Hematopoietic multipotent progenitor cell (in vitro differentiated cells): ENCODE results near the gene FN3K. TPM values are rescaled to one million over a fixed set of nuclear protein-coding genes. Genes with fewer than 3 reads are reported as not detected.
"Not testable (repeated sequence)": the region's sequence is repeated elsewhere in the genome, so short reads cannot be mapped to it uniquely, and the experiment has no call there.

ENCODE experiments used
- DNase-seq, 3 donors: peaks; one replicate each; pipeline ENCODE4 v3.0.0-alpha.2; 2011 to 2015; ENCODE audit warnings: low read depth in 2 of 3, low spot score in 2 of 3
- total RNA-seq: library from RNA; depleted of rRNA; stranded (reverse); fragments of >200 nt; gene quantifications from one replicate; pipeline ENCODE4 v1.2.3, GENCODE V29; 2012

Gene FN3K
- total RNA-seq, 1 donor = 2.7 TPM

DNA sequence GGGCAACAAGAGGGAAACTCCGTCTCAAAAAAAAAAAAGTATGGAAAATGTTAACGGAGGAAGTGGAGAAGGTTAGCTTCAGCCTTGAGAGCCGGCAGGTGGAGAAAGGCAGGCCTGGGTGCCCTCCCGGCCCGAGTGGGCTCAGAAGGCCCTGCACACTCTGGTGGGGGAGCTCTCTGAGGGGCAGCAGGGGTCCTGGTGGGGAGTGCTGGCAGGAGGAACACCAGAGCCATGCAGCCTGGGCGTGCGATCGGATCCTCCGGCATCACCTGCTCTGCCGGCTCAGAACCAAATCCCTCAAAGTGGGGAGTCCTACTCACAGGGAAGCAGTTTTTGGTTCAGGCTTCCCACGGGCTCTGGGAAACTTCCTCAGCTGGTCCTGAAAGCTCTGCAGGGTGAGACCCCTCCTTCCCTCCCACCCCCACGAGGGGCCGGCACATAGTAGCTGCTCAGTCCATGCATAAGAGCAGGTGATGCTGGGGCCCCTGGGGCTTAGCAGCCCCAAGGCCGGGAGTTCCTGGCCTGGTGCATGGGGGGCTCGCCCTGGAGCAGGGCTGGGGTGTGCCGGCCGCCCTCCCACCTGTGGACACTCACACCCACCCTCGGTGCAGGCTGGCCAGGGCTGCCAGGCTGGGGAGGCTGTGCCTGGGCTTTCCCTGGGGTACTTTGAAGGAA, 1.2 kb downstream of the FN3K start:
- no peak for DNase-seq

- DNase-seq = no peak
Measured at GRCh38 chr17:82737967-82738877, 2.8 kb downstream of the FN3K start.

DNA sequence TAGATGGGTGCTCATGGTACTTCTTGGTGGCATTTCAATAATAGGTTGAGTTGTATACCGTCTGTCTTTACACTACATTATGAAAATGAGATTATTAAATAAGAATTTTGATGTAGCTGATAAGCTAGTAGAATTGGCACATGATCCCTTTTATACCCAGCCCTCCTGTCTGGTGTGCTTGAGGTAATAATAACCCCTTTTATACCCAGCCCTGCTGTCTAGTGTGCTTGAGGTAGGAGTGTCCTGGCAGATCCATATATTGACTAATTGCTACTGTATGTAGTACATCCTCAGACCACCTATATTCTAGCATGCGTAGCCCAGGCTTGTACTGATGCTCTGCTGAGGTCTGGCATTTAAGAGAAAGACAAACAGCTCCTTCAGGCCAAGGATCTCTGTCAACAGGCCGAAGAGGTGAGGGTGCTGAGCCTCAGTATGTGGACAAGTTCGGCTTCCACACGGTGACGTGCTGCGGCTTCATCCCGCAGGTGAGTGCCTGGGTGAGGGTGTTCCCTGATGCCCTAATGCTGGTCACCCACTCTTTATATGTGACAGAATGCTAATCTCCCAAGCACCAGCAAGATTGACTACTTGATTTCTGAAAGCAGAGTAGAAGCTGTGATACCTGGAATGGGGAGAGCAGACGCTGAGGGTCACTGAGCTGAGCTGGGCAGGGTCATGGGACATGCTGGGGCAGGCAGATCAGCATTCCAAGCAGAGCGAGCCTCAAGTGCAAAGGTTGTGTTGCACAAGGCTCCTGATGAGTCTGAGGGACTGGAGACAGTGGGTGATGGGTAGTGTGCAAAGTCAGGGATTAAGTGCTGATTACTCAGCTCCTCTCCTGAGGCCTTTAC, 5.7 kb downstream of the FN3K start:
- peak in 1 of 3 donors; percentile 51 for DNase-seq

DNA sequence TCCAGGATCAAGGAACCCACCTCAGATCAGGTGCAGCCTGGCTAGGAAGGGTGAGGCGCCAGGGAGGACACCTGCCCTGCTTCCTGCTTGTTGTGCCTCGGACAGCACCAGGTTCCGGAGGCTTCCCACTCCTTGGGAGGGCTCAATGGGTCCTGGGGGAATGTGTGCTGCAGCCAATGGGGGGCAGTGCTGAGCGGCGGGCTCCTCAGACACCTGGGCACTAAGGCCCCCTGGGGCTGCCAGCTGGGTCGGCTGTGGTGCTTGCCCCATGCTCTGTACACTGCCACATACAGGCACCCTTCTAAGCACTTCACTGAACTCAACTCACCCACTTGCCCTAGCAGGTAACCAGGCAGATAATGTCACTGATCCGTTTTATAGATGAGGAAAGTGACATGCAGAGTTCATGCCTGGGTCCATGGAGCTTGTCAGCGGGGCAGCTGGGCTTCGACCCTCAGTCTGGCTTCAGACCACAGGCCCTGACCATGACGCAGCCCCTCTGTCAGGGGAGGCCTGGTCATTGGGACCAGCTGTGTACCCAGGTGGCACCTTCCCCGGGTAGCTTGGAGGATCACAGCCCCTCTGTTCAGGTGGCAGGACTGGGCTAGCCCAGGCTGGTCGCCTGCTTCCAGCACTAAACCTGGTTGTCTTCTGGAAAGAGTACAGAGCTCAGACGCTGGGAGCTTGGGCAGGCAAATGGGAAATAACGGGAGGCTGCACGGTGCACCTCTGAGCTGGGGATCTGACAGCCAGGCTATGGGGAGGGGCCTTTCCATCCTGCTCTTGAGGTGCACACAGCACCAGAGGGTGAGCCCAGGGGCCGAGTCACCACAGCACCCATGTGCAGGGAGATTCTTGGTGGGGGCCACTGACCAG, 8.2 kb downstream of the FN3K start:
- no peak for DNase-seq

DNA sequence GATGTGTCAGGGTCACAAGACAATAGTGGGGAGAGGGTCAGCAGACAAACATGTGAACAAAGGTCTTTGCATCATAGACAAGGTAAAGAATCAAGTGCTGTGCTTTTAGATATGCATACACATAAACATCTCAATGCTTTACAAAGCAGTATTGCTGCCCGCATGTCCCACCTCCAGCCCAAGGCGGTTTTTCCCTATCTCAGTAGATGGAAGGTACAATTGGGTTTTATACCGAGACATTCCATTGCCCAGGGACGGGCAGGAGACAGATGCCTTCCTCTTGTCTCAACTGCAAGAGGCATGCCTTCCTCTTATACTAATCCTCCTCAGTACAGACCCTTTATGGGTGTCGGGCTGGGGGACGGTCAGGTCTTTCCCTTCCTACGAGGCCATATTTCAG, 9.3 kb downstream of the FN3K start:
- DNase-seq = not testable (repeated sequence)

GRCh38 chr17:82745524-82745923, 10.1 kb downstream of the FN3K start:
- no peak for DNase-seq

DNA sequence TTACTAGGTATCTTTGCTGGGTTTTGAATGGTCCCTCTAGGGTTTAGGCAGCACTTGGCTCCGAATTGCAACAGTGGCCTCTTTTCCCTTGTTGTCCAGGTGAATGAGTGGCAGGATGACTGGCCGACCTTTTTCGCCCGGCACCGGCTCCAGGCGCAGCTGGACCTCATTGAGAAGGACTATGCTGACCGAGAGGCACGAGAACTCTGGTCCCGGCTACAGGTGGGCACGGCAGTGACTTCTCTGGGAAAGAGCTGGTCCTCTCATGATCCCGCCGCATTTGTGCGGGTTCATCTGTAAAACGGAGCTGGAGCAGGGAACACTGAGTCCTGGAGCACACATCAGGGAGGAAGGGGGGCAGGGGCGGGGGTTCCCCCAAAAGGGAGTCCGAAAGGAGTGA, 13.3 kb downstream of the FN3K start:
- no peak for DNase-seq

- DNase-seq = no peak
Measured at GRCh38 chr17:82750241-82750908, 15.0 kb downstream of the FN3K start.

- DNase-seq = no peak
Measured at GRCh38 chr17:82751171-82751570, 15.8 kb downstream of the FN3K start.

GRCh38 chr17:82751571-82752370, 16.4 kb downstream of the FN3K start, which contains the start of gene TBCD:
TSS of gene TBCD (plus strand) at chr17:82752065. CDS start at chr17:82752194, 129 bp downstream.
- peak; percentile 85 to 89 (median 88) for DNase-seq

DNA sequence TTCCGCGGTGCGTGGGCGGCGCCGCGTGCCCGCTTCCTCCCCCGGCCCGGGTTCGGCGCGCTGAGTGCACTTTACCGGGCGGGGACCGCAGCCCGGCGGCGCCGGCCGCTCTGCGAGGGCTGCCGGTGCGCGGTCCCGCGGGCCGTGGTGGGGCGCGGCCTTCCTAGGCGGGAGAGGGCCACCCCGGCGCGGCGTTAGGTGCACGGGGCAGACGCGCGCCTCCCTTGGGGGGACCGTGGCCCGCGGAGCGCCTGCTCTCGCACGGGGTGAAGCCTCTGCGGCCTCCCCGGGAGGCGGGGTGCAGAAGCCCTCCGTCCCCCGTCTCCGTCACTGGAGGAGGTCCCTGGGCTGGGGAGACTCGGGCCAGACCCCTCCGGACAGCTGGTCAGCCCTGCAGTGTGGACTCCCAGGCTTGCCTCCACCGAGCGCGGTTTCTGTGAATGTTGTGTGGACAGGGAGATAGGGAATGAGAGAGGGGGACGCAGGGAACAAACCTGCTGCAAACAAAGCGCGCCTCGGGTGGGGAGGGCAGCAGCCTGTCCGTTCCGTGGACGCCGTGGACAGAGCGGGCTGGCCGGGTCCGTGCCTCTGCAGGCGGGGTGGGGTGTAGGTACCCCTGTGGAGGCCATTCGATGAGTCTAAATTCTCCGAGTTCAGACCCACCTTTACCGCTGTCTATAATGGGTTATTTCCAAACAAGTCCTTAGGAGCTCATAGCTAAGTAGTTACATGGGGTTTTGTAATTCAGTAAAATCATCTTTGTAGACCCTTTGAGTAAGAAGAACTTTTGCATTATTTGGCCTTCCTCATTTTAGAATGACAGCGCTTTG, 17.2 kb downstream of the FN3K start:
- DNase-seq = no peak

DNA sequence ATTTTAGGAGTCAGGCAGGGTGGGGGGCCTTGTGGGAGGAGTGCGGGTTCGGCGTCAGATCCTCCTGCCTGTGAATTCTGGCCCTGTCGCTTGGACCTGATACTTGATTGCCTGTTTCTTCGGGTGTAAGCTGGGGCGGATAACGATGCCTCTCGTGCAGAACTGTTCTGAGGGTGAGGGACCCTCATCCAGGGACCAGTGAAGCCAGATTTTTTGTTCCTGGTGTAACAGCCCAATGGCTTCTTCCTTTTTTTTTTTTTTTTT, 17.7 kb downstream of the FN3K start:
- DNase-seq = no peak

DNA sequence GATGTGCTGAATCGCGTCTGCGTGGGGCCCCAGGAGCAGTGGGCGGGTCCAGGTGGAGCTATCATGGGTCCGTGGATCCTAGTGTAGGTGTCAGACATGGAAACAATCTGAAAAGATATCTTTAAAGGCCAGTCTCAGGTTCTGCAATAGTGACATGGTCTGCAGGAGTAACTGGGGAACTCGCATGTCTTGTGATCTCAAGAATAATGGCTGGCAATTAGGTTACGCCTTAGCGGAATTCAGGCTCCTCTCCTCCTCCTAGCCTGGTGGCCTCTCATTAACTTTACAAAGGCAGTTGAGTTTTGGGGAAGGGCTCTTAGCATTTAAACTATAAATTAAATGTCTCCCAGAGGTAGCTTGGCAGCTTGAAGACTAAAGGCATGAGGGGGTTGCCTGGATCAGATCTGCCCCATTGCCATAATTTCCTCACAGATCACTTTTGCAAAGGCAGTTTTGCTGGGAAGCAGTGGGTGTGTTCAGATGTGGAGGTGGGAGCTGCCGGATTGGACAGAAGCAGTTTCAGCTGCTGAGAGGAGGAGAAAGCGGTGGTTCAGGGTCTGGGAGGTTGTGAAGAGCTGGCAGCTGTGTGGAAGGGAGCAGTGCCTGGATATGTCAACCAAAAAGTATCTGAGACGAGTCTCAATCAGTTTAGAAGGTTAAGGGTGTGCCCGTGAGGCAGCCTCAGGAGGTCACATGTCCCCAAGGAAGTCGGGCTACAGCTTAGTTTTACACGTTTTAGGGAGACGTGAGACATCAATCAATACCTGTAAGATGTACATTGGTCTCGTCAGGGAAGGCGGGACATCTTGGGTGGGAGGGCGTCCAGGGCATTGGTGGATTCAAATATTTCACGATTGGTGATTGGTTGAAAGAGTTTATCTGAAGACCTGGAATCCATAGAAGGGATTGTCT, 19.1 kb downstream of the FN3K start:
- no peak for DNase-seq

DNA sequence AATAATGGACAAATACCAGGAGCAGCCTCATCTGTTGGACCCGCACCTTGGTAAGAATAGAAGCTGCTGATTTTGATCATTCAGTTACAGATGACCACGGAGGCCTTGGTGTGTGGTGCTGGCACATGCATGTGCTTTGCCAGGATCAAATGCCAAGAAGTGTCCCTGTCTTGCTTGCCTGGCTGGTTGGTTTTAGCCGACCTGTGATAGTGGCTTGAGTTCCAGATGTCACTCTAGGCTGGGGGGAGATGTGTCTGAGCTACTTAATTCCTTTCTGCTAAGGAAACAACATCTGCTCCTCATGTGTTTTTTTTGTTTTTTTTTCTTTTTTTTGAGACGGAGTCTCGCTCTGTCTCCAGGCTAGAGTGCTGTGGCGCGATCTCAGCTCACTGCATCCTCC, 20.8 kb downstream of the FN3K start:
- DNase-seq = no peak

- no peak for DNase-seq
Measured at GRCh38 chr17:82765371-82765770, 30.0 kb downstream of the FN3K start.

DNA sequence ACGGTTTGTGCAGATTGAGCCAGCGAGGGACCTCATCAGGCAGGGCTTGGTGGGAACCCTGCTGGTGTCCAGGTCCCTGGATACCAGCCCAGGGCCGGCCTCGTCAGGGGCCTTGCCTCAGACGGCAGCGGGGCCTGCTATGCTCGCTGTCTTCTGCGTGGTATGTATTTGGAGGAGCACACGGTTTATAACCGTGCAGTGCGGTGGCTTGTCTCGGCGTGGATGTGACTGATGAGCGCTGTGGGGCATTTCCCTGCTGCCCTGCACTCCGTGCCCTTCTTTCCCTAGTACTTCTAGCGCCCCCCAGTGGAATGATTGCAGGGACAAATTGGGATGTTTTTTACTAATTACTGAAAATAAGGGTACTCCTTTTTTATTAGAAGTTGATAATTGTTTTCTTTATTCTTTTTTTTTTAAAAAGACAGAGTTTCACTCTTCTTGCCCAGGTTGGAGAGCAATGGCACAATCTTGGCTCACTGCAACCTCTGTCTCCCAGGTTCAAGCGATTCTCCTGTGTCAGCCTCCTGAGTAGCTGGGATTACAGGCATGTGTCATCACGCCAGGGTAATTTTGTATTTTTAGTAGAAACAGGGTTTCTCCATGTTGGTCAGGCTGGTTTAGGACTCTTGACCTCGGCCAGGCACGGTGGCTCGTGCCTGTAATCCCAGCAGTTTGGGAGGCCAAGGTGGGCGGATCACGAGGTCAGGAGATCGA, 31.8 kb downstream of the FN3K start:
- DNase-seq = peak in 2 of 3 donors; percentile 60 to 77
